HEK293 (cell line): Measurements from ENCODE around the gene ADAMTS13.

ENCODE experiments used
- CTCF ChIA-PET: fragments of 350-600 bp; formaldehyde crosslinking; extraction: SDS; loops from one replicate; lab custom pipeline; 2021; ENCODE audit warnings: antibody characterized with exemption; lab: Yijun Ruan, JAX
- POLR2A ChIA-PET: fragments of 300-600 bp; formaldehyde crosslinking; extraction: SDS; loops from one replicate; lab custom pipeline; 2020; ENCODE audit warnings: antibody characterized with exemption, inconsistent platforms; lab: Yijun Ruan, JAX
- H3K27ac ChIP-seq: fragments of 200-500 bp; sonication (Bioruptor generic); 2 replicates; pipeline ENCODE4 v1.5.1; 2014; ENCODE audit warnings: low read depth, low read length, control low read depth, inconsistent platforms; ENCODE audit errors: extremely low read depth
- H3K36me3 ChIP-seq, 2 experiments: fragments of 200-500 bp in 1 of 2; sonication (Bioruptor generic) in 1 of 2; 1 replicate in 1 of 2; 2 replicates in 1 of 2; pipeline ENCODE4 v1.5.1; 2014 to 2017; ENCODE audit warnings: inconsistent platforms in 2 of 2, low read length in 2 of 2; ENCODE audit not compliant: control insufficient read depth in 2 of 2, insufficient read depth in 1 of 2
- H3K4me1 ChIP-seq: fragments of 200-500 bp; sonication (Bioruptor generic); 2 replicates; pipeline ENCODE4 v1.5.1; 2014; ENCODE audit warnings: mild to moderate bottlenecking, low read length, inconsistent platforms; ENCODE audit not compliant: control insufficient read depth, insufficient read depth
- H3K4me3 ChIP-seq: 2 replicates; pipeline ENCODE4 v1.5.1; 2011; ENCODE audit warnings: low read depth, mild to moderate bottlenecking, control low read depth, low read length, moderate library complexity
- H3K9me3 ChIP-seq: fragments of 200-500 bp; sonication (Bioruptor generic); 2 replicates; pipeline ENCODE4 v1.5.1; 2014; ENCODE audit warnings: low read depth, low read length, inconsistent platforms; ENCODE audit not compliant: control insufficient read depth, insufficient read depth
- GLIS2 ChIP-seq: fragments of 450-650 bp; formaldehyde crosslinking; IDR thresholded peaks from 2 replicates; pipeline ENCODE4 v1.5.1; 2016; ENCODE audit warnings: missing biosample characterization, missing genetic modification characterization
- REPIN1 ChIP-seq: fragments of 450-650 bp; formaldehyde crosslinking; IDR thresholded peaks from 2 replicates; pipeline ENCODE4 v1.5.1; 2017; ENCODE audit warnings: missing biosample characterization, missing genetic modification characterization, low read depth
- SALL2 ChIP-seq: fragments of 450-650 bp; formaldehyde crosslinking; IDR thresholded peaks from 2 replicates; pipeline ENCODE4 v1.5.0; 2017; ENCODE audit warnings: missing biosample characterization, mild to moderate bottlenecking, missing genetic modification characterization, borderline replicate concordance
- ZFP41 ChIP-seq: fragments of 450-650 bp; formaldehyde crosslinking; IDR thresholded peaks from 2 replicates; pipeline ENCODE4 v1.5.1; 2016; ENCODE audit warnings: missing biosample characterization, missing genetic modification characterization, borderline replicate concordance
- ZNF202 ChIP-seq: fragments of 450-650 bp; formaldehyde crosslinking; IDR thresholded peaks from 2 replicates; pipeline ENCODE4 v1.5.1; 2016; ENCODE audit warnings: missing biosample characterization, missing genetic modification characterization, borderline replicate concordance
- ZNF239 ChIP-seq: fragments of 450-650 bp; formaldehyde crosslinking; IDR thresholded peaks from 2 replicates; pipeline ENCODE4 v1.5.1; 2016; ENCODE audit warnings: missing biosample characterization, missing genetic modification characterization
- ZNF280D ChIP-seq: fragments of 450-650 bp; formaldehyde crosslinking; IDR thresholded peaks from 2 replicates; pipeline ENCODE4 v1.5.1; 2016; ENCODE audit warnings: missing biosample characterization, missing genetic modification characterization
- ZNF302 ChIP-seq: fragments of 450-650 bp; formaldehyde crosslinking; IDR thresholded peaks from 2 replicates; pipeline ENCODE4 v1.5.1; 2016; ENCODE audit warnings: missing biosample characterization, missing genetic modification characterization, low read depth
- ZNF610 ChIP-seq: fragments of 450-650 bp; formaldehyde crosslinking; IDR thresholded peaks from 2 replicates; pipeline ENCODE4 v1.5.1; 2016; ENCODE audit warnings: missing biosample characterization, missing genetic modification characterization, borderline replicate concordance
- ZNF624 ChIP-seq: fragments of 450-650 bp; formaldehyde crosslinking; IDR thresholded peaks from 2 replicates; pipeline ENCODE4 v1.5.1; 2017; ENCODE audit warnings: missing biosample characterization, missing genetic modification characterization
- ZNF692 ChIP-seq: fragments of 450-650 bp; formaldehyde crosslinking; IDR thresholded peaks from 2 replicates; pipeline ENCODE4 v1.5.1; 2016; ENCODE audit warnings: missing biosample characterization, missing genetic modification characterization
- ZNF785 ChIP-seq: fragments of 450-650 bp; formaldehyde crosslinking; IDR thresholded peaks from 2 replicates; pipeline ENCODE4 v1.5.1; 2016; ENCODE audit warnings: missing biosample characterization, missing genetic modification characterization
- ZSCAN5A ChIP-seq: fragments of 450-650 bp; formaldehyde crosslinking; IDR thresholded peaks from 2 replicates; pipeline ENCODE4 v1.5.1; 2016; ENCODE audit warnings: missing biosample characterization, missing genetic modification characterization

Gene ADAMTS13

GRCh38 chr9:133474215-133474614 lies 52.0 kb downstream of the ADAMTS13 start (continued):
- TF ChIP-seq ZNF239 (tag by site-specific recombination) (no peak), SALL2 (tag by site-specific recombination) (no peak)

- H3K4me1 ChIP-seq = no peaks in the 10 kb centered on the region
- no peak for TF ChIP-seq ZNF785 (tag by site-specific recombination)
- TF ChIP-seq GLIS2 (tag by site-specific recombination) = peak; percentile 40; the same call in 1 of the 2 replicates
- no peak overlapping the region for H3K4me3 ChIP-seq
- ChIA-PET CTCF (interaction anchor here (0.5 to 1.2 kb wide), 2 partner anchors 9 to 14 kb away, joined by 3 to 4 read pairs; no protein-coding TSS in a partner anchor), POLR2A (interaction anchor here (1.3 kb wide), 1 partner anchor 15 kb away, joined by 4 read pairs; the partner anchor contains the start of gene CACFD1)
- H3K36me3 ChIP-seq = peaks cover 0 to 46% of the 10 kb centered on the region in 2 experiments; a peak in 1 of 3 replicates
- H3K27ac ChIP-seq = no peak overlapping the region
- no peaks in the 10 kb centered on the region for H3K9me3 ChIP-seq
These were observed 52.7 kb downstream of the ADAMTS13 start for GRCh38 chr9:133474853-133475252.

GRCh38 chr9:133475292-133476012 lies 53.3 kb downstream of the ADAMTS13 start:
- ChIA-PET CTCF (interaction anchor here (1.2 to 3.4 kb wide), 2 partner anchors 8 to 11 kb away, joined by 4 to 15 read pairs; no protein-coding TSS in a partner anchor), POLR2A (interaction anchor here (1.3 kb wide), 1 partner anchor 16 kb away, joined by 4 read pairs; the partner anchor contains the start of gene CACFD1)
- H3K9me3 ChIP-seq = no peaks in the 10 kb centered on the region
- no peak for TF ChIP-seq ZNF302 (tag by site-specific recombination)
- no peak for TF ChIP-seq ZFP41 (tag by site-specific recombination)
- TF ChIP-seq ZNF610 (tag by site-specific recombination) = no peak
- no peak for TF ChIP-seq ZSCAN5A (tag by site-specific recombination)
- TF ChIP-seq ZNF202 (tag by site-specific recombination) = no peak
- no peak for TF ChIP-seq ZNF692 (tag by site-specific recombination)
- TF ChIP-seq ZNF624 (tag by site-specific recombination) = no peak
- no peak for TF ChIP-seq ZNF280D (tag by site-specific recombination)
- TF ChIP-seq REPIN1 (tag by site-specific recombination) = no peak
- H3K36me3 ChIP-seq = peaks cover 0 to 46% of the 10 kb centered on the region in 2 experiments; a peak in 1 of 3 replicates
- no peaks in the 10 kb centered on the region for H3K4me1 ChIP-seq
- H3K27ac ChIP-seq = no peak overlapping the region
- no peak overlapping the region for H3K4me3 ChIP-seq
